Duodenal mucosa (tissue), 2 donors: ENCODE data around the gene ANGPTL1.
A peak's percentile ranks its signal among the peaks of the same experiment; 100 is the strongest.

Experiments
- H3K27ac ChIP-seq: one replicate; pipeline ENCODE4 v1.7.0; 2013; ENCODE audit warnings: low read depth, low read length
- H3K27me3 ChIP-seq, 2 donors: one replicate each; pipeline ENCODE4 v1.7.0; 2013; ENCODE audit warnings: low read length in 2 of 2, control low read depth in 1 of 2; ENCODE audit not compliant: insufficient read depth in 2 of 2, control insufficient read depth in 1 of 2
- H3K36me3 ChIP-seq, 2 donors: one replicate each; pipeline ENCODE4 v1.7.0; 2013; ENCODE audit warnings: low read length in 2 of 2, control low read depth in 1 of 2; ENCODE audit not compliant: insufficient read depth in 2 of 2, control insufficient read depth in 1 of 2
- H3K4me1 ChIP-seq, 2 donors: one replicate each; pipeline ENCODE4 v1.7.0; 2013; ENCODE audit warnings: low read length in 2 of 2, control low read depth in 1 of 2; ENCODE audit not compliant: insufficient read depth in 2 of 2, control insufficient read depth in 1 of 2
- H3K4me3 ChIP-seq, 2 donors: one replicate each; pipeline ENCODE4 v1.7.0; 2013; ENCODE audit warnings: low read length in 2 of 2, low read depth in 1 of 2
- H3K9ac ChIP-seq, 2 donors: one replicate each; pipeline ENCODE4 v1.7.0; 2013; ENCODE audit warnings: low read length in 2 of 2, low read depth in 1 of 2
- H3K9me3 ChIP-seq, 2 donors: one replicate each; pipeline ENCODE4 v1.7.0; 2013; ENCODE audit warnings: low read length in 2 of 2, control low read depth in 1 of 2; ENCODE audit not compliant: control insufficient read depth in 1 of 2

ANGPTL1 gene

GRCh38 chr1:178870944-178871343, at the start of gene ANGPTL1:
TSS of gene ANGPTL1 (minus strand) at chr1:178871077. CDS start at chr1:178865776, 5,301 bp downstream.
- Histone ChIP-seq H3K36me3 (no peaks in the 10 kb centered on the region), H3K9me3 (no peaks in the 10 kb centered on the region), H3K4me3 (peak within 1 kb of the TSS; percentile 6 to 38), H3K27me3 (no peaks in the 10 kb centered on the region), H3K4me1 (peaks cover 16 to 50% of the 10 kb centered on the region in 2 donors), H3K27ac (no peak within 1 kb of the TSS), H3K9ac (peak within 1 kb of the TSS in 1 of 2 donors; percentile 30)

GRCh38 chr1:178919581-178919980, 48.7 kb upstream of the ANGPTL1 start:
- no peak overlapping the region for H3K27ac ChIP-seq
- no peaks in the 10 kb centered on the region for H3K27me3 ChIP-seq
- H3K9me3 ChIP-seq = no peaks in the 10 kb centered on the region
- no peak overlapping the region for H3K4me3 ChIP-seq
- peaks cover 0 to 5% of the 10 kb centered on the region in 2 donors for H3K36me3 ChIP-seq
- H3K9ac ChIP-seq = no peak overlapping the region
- H3K4me1 ChIP-seq = no peaks in the 10 kb centered on the region

- Histone ChIP-seq H3K4me1 (no peaks in the 10 kb centered on the region), H3K9me3 (no peaks in the 10 kb centered on the region), H3K27me3 (no peaks in the 10 kb centered on the region), H3K9ac (no peak overlapping the region), H3K4me3 (no peak overlapping the region), H3K36me3 (peaks cover 4 to 7% of the 10 kb centered on the region in 2 donors), H3K27ac (no peak overlapping the region)
Observed at GRCh38 chr1:178918955-178919354, 48.1 kb upstream of the ANGPTL1 start.

GRCh38 chr1:178918308-178918707, 47.4 kb upstream of the ANGPTL1 start:
- H3K4me3 ChIP-seq = no peak overlapping the region

GRCh38 chr1:178916448-178917174, 45.7 kb upstream of the ANGPTL1 start:
- Histone ChIP-seq H3K4me3 (no peak overlapping the region), H3K9me3 (no peaks in the 10 kb centered on the region), H3K9ac (no peak overlapping the region), H3K4me1 (no peaks in the 10 kb centered on the region), H3K27ac (no peak overlapping the region), H3K27me3 (no peaks in the 10 kb centered on the region), H3K36me3 (peaks cover 4 to 7% of the 10 kb centered on the region in 2 donors)

More at GRCh38 chr1:178918308-178918707, 47.4 kb upstream of the ANGPTL1 start:
- Histone ChIP-seq H3K4me1 (no peaks in the 10 kb centered on the region), H3K36me3 (peaks cover 4 to 7% of the 10 kb centered on the region in 2 donors), H3K27ac (no peak overlapping the region), H3K9ac (no peak overlapping the region), H3K9me3 (no peaks in the 10 kb centered on the region), H3K27me3 (no peaks in the 10 kb centered on the region)

- Histone ChIP-seq H3K27ac (no peak overlapping the region), H3K4me3 (no peak overlapping the region), H3K36me3 (peaks cover 4 to 12% of the 10 kb centered on the region in 2 donors), H3K4me1 (no peaks in the 10 kb centered on the region), H3K27me3 (no peaks in the 10 kb centered on the region), H3K9ac (no peak overlapping the region), H3K9me3 (no peaks in the 10 kb centered on the region)
Observed at GRCh38 chr1:178912597-178912996, 41.7 kb upstream of the ANGPTL1 start.

- no peak overlapping the region for H3K9ac ChIP-seq
- no peaks in the 10 kb centered on the region for H3K4me1 ChIP-seq
- no peaks in the 10 kb centered on the region for H3K9me3 ChIP-seq
- H3K4me3 ChIP-seq = no peak overlapping the region
- no peaks in the 10 kb centered on the region for H3K27me3 ChIP-seq
- H3K36me3 ChIP-seq = peaks cover 4 to 11% of the 10 kb centered on the region in 2 donors
- no peak overlapping the region for H3K27ac ChIP-seq
Observed at GRCh38 chr1:178910023-178910422, 39.1 kb upstream of the ANGPTL1 start.

GRCh38 chr1:178908358-178908757, 37.5 kb upstream of the ANGPTL1 start:
- Histone ChIP-seq H3K27me3 (no peaks in the 10 kb centered on the region), H3K36me3 (peaks cover 0 to 9% of the 10 kb centered on the region in 2 donors), H3K4me3 (no peak overlapping the region), H3K9me3 (no peaks in the 10 kb centered on the region), H3K27ac (no peak overlapping the region), H3K4me1 (no peaks in the 10 kb centered on the region), H3K9ac (no peak overlapping the region)

GRCh38 chr1:178901482-178902125, 30.7 kb upstream of the ANGPTL1 start:
- H3K27ac ChIP-seq = no peak overlapping the region
- no peak overlapping the region for H3K9ac ChIP-seq
- peaks cover 8 to 11% of the 10 kb centered on the region in 2 donors for H3K36me3 ChIP-seq
- no peak overlapping the region for H3K4me3 ChIP-seq
- no peaks in the 10 kb centered on the region for H3K27me3 ChIP-seq
- no peaks in the 10 kb centered on the region for H3K9me3 ChIP-seq
- H3K4me1 ChIP-seq = no peaks in the 10 kb centered on the region

- H3K36me3 ChIP-seq = peaks cover 9 to 16% of the 10 kb centered on the region in 2 donors
- H3K9me3 ChIP-seq = no peaks in the 10 kb centered on the region
- H3K4me1 ChIP-seq = no peaks in the 10 kb centered on the region
- no peak overlapping the region for H3K27ac ChIP-seq
- H3K4me3 ChIP-seq = no peak overlapping the region
- no peak overlapping the region for H3K9ac ChIP-seq
- no peaks in the 10 kb centered on the region for H3K27me3 ChIP-seq
Observed at GRCh38 chr1:178899402-178899801, 28.5 kb upstream of the ANGPTL1 start.
